ENCODE measurements around the gene SLC19A1. TPM values are rescaled to one million over a fixed set of nuclear protein-coding genes. Genes with fewer than 3 reads are reported as not detected.
A peak's percentile ranks its signal among the peaks of the same experiment; 100 is the strongest.
"Not testable (repeated sequence)": the region's sequence is repeated elsewhere in the genome, so short reads cannot be mapped to it uniquely, and the experiment has no call there.

SLC19A1 gene
- polyA plus RNA-seq, 5 donors = 22.7 to 36.4 (median 24.4) TPM

DNA sequence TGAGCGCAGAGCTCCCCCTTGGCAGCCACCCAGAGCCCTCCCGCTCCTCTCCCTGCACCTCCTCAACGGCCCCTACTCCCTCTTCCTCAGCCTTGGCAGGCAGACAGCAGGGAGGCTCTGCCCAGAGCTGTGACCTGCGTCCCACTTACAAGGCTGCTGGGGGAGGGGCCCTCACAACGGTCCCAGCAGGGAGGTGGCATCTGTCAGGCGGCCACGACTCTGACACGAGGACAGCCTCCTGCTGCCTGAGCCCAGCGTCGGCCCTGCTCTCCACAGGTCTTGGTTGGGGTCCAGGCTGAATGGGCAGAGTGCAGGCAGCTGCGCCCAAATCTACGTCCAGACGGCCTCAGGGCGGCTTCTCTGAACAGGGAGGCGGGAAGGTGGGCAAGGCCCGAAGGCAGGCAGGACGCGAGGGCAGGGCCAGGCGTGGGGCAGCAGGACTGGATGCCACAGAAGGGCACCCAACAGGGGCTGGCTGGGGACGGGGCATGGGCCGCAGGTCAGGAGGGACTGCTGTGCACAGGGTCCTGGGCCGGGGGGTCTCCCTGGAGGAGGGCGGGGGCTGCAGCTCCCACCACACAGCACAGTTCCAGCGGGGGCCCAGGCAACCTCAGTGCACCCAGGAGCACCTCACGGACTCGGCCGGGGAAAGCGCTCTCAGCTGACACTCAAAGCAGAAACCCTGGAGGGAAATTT lies 7.5 kb downstream of the SLC19A1 start:
- peak; percentile 81 to 83 for DNase-seq

DNA sequence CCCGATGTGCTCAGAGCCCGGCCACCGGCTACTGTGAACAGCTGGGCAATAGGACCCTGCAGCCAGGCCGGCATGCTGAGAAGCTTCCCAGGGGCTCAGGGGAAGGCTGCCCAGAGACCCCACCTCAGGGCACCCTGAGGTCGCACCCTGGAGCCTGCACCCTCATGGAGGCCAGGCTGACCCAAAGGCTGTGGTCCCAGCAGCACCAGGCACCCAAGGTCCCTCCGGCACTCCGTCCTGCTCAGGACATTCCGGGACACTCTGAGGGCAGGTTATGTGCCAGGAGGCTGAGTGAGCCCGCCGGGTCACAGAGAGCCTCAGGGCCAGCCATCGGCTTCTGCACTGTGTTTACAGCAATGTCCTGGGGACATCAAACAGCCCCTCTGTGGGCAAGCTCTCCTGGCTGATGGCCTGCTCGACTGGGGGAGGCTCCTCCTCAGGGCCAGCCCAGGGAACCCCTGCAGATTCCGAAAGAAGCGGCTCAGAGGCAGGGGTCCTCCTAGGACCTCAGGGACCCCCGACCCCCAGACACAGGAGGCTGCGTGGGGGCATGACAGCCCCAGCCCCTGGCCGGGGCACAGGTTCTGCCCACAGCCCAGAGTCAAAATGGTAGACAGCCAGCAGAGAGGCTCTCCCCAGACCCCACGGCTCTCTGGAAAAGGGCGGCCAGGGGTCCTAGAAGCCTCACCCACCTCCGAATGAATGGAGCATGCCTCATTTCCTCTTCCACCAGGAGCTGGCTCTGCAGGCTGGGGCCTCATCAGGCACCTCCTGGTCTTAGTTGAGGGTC lies 8.2 kb downstream of the SLC19A1 start:
- no peak for DNase-seq

DNA sequence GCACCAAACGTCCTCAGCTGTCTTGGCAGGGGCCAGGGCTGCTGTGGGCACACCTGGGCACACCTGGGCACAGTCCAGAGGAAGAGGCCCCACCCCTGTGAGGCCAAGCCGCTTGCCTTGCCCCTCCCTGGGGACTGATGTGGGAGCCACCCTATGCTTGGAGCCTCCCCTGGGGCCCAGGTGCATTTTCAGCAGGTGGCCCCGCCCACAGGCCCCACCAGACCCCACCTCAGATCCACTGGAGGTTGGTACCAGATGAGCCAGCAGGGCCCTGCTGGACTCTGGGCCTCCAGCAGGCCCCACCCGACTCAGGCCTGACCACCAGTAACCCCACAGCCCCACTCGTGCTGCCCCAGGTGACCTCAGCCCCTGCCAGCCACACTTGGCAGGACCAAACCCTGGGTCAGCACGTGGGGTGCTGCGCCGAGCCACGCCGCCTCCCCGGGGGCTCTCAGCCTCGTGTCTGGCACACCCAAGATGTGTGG lies 8.8 kb downstream of the SLC19A1 start:
- no peak for DNase-seq

DNA sequence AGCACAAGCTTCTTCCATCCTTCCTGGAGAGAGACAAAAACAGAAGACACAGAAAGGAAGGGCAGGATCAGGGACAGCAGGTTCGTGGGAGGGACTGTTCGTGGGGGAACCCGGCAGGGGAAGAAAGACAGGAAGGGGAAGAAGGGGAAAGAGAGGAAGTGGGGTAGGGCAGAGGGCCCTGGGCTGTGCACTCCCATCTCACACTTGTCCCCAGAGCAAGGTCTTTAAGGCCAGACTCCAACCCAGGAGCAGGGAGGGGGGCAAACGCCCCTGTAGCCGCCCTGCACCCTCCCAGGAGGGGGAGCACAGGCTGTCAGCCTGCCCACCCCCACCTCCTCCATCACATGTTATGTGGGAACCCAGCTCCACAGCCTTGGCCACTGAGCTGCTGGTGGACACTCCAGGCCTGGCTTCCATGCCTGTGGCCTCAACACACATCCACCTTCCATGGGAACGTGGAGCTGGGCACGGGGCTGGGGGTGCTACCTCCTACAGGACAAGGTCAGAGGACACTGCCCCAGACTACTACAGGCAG lies 9.3 kb downstream of the SLC19A1 start:
- DNase-seq = no peak

GRCh38 chr21:45531393-45532215 lies 10.6 kb downstream of the SLC19A1 start:
- no peak for DNase-seq

DNA sequence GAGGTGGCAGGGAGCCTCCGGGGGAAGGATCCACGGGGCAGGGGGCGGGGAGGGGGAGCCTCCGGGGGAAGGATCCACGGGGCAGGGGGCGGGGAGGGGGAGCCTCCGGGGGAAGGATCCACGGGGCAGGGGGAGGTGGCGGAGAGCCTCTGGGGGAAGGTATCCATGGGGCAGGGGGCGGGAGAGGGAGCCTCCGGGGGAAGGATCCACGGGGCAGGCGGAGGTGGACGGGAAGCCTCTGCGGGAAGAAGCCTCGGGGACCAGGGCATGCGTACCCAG lies 11.2 kb downstream of the SLC19A1 start:
- not testable (repeated sequence) for DNase-seq

- no peak for DNase-seq
Measured at GRCh38 chr21:45530423-45531113, 11.7 kb downstream of the SLC19A1 start.

DNA sequence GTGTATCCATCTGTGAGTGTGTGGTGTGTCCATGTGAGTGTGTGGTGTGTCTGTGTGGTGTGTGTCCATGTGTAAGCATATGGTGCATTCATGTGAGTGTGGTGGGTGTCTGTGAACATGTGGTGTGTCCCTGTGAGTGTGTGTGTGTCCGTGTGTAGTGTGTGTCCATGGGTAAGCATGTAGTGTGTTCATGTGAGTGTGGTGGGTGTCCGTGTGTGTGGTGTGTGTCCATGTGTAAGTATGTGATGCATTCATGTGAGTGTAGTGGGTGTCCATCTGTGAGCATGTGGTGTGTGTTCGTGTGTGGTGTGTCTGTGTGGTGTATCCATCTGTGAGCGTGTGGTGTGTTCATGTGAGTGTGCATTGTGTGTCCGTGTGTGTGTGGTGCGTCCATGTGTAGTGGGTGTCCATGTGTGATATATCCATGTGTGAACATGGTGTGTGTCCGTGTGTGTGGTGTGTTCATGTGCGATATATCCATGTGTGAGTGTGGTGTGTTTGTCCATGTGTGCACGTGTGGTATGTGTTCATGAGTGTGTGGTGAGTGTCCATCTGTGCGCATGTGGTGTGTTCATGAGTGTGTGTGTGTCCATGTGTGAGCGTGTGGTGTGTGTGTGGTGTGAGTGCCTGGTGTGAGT lies 12.3 kb downstream of the SLC19A1 start:
- no peak for DNase-seq

- DNase-seq = no peak
Measured at GRCh38 chr21:45528981-45529784, 13.1 kb downstream of the SLC19A1 start.

- no peak for DNase-seq
Measured at GRCh38 chr21:45528028-45528705, 14.1 kb downstream of the SLC19A1 start.

- DNase-seq = not testable (repeated sequence)
Measured at GRCh38 chr21:45527151-45527999, 14.9 kb downstream of the SLC19A1 start.

- DNase-seq = no peak
Measured at GRCh38 chr21:45525910-45526306, 16.3 kb downstream of the SLC19A1 start.

GRCh38 chr21:45525153-45525909 lies 16.9 kb downstream of the SLC19A1 start:
- DNase-seq = no peak

DNA sequence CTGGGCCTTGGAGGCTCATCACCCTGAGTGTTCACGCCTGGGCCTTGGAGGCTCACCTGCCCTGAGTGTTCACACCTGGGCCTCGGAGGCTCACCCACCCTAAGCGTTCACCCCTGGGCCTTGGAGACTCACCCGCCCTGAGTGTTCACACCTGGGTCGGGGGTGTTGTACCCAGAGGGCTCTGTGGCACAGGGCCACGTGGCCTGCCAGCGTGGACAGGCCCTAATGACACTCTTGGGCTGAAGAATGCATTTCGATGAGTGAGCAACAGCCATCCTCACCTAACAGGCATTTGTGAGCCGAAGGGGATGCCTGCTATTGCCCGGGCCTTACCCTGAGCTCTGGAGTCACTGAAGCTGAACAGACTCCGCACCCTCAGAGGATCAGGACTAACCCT lies 17.5 kb downstream of the SLC19A1 start:
- no peak for DNase-seq

- DNase-seq = no peak
Measured at GRCh38 chr21:45523411-45524101, 18.7 kb downstream of the SLC19A1 start.

GRCh38 chr21:45522986-45523385 lies 19.3 kb downstream of the SLC19A1 start:
- DNase-seq = no peak

- DNase-seq = no peak
Measured at GRCh38 chr21:45522381-45522780, 19.9 kb downstream of the SLC19A1 start.
